B cell (primary cell): ENCODE results near the gene PRPF38B.

Source experiments
- EZH2 ChIP-seq: IDR thresholded peaks from 2 replicates; pipeline ENCODE4 v1.6.1; 2012; ENCODE audit warnings: borderline replicate concordance, low read depth, mild to moderate bottlenecking, moderate library complexity, low read length; ENCODE audit not compliant: insufficient read depth, poor library complexity, severe bottlenecking
- TF ChIP-seq, protein P1 (sequence below): fragments of 200-600 bp; IDR thresholded peaks from one replicate; pipeline ENCODE4 v1.8.0; 2022; ENCODE audit warnings: antibody characterized with exemption, mild to moderate bottlenecking

- TF ChIP-seq, protein P1, sequence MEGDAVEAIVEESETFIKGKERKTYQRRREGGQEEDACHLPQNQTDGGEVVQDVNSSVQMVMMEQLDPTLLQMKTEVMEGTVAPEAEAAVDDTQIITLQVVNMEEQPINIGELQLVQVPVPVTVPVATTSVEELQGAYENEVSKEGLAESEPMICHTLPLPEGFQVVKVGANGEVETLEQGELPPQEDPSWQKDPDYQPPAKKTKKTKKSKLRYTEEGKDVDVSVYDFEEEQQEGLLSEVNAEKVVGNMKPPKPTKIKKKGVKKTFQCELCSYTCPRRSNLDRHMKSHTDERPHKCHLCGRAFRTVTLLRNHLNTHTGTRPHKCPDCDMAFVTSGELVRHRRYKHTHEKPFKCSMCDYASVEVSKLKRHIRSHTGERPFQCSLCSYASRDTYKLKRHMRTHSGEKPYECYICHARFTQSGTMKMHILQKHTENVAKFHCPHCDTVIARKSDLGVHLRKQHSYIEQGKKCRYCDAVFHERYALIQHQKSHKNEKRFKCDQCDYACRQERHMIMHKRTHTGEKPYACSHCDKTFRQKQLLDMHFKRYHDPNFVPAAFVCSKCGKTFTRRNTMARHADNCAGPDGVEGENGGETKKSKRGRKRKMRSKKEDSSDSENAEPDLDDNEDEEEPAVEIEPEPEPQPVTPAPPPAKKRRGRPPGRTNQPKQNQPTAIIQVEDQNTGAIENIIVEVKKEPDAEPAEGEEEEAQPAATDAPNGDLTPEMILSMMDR: no peak
- TF ChIP-seq EZH2: no peak
These were observed 50.1 kb downstream of the PRPF38B start for GRCh38 chr1:108742253-108742652.
